DMS153 treated with DMSO at 0.1 percent for 48 hours (cell line): ENCODE results near the gene WDR35.

Source experiments
- DNase-seq: peaks from one replicate; lab custom pipeline; 2025; ENCODE audit not compliant: unreplicated experiment; lab: John Stamatoyannopoulos, UW

The WDR35 gene

DNA sequence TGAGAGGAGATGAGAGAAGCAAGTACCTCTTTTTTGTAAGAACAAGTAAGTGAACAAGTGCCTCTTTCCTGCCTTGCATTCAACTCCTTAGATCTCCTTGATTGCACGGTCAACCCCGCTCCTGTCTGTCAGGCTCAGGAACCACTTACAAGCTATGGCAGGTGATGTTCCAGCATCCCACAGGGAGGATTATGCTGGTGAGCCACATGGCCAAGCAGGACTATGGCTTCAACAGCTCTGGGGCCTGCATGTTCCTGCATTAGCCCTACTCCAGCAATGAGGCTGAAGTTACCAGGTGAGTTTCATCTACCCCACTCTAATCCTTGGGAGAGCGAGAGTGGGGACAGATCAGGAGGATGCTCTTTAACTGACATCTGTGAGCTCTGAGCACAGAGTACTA lies 117.6 kb downstream of the WDR35 start:
- DNase-seq, result no peak

DNA sequence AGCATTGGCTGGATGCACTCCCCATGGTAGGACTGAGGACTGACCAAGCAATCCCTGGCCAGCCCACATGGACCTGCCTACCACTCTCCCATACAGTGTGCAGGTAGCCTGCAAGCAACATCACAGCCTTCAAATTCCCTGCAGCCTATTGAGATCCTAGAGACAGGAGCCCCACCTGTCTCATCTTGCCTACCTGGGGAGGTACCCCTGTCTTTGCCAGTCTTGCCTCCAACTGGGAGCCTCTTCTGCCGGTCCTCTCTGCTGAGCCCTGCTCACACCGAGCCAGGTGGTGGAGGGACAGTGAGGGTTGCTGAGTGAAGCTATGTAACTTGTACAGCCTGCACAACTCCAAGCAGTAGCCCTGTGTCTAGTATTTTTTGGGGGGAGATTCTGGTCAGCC lies 118.1 kb downstream of the WDR35 start:
- DNase-seq, result no peak

DNA sequence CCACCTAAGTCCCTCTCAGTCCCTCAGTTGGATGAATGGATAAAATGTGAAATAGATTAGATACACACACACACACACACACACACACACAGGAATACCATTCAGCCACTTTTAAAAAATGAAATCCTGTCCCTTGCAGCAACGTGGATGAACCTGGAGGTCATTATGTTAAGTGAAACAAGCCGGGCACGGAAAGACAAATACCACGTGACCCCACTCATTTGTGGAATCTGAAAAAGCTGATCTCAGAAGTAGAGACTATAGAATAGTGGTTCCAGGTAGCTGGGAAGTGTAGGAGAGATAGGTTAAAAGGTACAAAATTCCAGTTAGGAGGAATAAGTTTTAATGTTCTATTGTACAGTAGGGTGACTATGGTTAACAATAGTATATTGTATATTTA lies 119.1 kb downstream of the WDR35 start:
- DNase-seq, result no peak

DNA sequence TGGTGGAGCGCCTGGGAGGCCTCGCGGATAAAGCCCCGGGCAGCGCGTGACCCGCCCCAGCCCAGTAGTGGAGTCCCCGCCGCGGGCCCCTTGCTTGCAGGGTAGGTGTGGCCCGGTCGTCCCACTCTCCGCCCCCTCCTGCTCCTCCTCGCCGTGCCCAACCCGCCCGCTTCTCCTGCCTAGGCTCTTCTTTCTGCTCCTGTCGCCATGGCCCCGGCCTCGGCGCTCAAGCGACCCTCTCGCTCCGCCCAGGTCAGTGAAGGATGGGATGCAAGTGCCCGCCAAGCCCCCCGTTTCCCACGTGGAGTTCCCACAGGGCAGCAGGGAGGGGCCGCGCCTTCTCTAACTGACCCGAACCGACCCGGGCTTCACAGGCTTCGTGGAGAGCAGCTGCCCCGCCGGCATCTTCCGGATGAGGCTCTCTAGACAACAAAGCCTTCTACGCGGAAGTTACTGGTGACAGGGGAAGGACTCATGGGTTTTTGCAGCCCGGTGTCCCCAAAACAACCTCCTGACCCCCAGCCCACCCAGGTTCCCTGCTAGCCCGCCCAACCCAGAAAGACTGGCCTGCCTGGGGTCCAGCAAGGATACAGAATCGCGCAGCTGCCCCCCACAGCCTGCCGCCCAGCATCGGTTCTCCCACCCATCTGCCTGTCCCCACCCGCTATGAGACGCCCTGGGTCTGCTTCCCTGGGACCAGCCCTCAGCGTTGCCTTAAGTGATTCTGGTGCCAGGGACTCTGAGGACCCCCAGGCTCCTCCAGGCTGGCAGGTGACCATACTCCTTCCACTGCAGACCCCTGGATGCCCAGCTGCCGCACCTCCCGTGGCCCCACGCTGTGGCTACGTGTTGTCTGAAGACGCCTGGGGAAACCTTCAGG lies 121.0 kb downstream of the WDR35 start:
- peak; percentile 57 for DNase-seq

DNA sequence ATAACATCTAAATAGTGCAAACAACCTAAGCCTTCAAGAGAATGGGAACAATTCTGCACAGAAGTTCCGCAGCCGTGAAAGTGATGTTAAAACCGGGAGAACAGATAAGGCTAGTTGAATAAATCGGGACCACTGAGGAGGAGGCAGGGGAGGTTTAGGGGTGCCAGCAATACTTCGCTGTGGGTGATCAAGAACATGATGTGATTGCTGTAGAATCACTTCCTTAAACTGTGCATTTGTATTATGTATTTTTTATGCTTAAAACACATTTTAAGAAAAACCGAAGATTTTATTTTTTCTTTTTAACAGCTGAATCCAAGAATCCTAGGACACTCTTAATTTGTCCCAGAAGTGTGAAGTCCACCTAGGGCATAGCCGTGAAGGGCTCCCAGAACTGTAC lies 121.7 kb downstream of the WDR35 start:
- DNase-seq, result no peak

DNA sequence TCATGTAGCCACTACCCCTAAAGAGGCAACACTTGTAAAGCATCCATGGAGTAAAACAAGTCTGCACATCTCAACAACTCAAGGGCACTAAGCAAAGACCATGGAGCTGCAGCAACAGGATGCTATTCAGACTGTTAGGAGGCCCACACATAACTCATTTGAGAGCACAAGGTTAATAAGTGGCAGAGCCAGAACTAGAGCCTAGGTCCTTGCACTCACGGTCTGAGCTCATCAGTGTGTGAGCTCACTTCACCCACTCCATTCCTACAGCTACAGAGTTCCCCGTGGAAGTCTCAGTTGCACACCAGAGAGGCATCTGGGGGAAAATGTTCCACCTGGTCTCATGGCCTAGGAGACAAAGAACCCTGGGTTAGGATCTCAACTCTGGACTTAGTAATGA lies 123.1 kb downstream of the WDR35 start:
- DNase-seq, result no peak

DNA sequence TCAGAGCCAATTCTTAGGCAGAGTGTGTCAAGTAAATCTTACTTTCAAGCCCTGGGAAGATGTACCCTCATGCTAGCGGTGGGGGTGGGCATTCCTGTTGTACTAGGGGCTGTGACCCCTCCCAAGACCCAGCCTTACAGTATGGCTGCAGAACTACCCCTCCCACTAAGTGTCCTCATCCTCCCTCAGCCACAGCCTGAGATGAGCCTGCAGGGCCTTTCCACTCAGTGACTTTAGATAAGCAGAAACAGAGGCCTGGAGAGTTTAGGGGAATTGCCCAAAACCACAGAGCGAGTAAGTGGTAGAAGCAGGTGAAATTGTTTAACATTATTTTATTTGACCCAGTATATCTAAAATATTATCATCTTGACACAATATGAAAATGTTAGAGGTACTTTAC lies 124.8 kb downstream of the WDR35 start:
- no peak for DNase-seq

DNA sequence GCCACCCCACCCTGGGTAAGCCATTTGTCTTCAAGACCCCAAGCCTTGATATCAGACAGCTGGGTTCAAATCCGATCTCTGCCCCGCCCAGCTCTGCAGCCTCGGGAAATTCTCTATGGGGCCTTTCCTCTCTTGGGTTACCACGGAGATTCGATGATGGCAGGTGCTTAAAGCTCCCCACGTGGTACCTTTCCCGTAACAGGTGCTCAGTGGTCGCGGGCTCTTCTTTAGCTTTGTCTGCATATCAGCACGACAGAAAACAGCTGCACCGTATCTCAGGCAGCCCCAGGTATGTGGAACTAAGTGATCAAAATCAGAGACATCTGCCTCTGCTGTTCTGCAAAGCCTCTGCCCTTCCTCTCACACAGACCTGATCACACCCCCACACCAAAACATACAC lies 125.5 kb downstream of the WDR35 start:
- DNase-seq, result no peak

DNA sequence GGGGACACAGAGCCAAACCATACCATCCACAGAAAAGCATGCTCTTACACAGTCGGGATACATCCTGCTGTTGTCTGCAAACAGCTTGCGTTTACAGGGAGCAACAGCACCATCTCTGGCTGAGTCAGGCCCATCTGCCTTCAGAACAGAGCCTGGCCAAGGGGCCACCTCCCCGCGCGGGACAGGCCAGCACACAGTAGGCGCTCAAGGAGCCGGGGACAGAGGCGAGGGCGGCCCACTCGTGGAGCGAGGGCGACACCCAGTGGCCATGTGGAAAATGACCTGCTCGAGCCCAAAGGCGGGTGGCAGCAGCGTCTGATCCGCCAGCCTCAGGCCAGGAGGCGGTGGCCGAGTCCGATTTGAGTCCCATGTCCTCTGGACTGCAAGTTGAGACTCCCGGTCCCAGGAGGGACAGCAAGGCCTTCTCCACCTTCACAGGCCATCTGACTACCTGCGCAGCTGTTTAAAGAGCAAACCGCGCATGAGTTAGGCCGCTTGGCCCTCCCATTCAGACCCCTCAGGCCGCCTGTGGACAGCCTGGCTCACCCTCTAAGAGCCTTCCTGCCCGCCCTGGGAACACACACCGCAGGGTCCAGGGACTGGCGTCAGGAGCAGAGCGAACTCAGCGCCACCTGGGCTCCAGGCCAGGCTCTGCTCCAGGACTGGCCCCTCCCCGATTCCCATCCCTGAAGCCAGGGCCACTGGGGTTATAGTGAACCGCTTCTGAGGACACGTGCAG lies 126.4 kb downstream of the WDR35 start:
- DNase-seq, result no peak

DNA sequence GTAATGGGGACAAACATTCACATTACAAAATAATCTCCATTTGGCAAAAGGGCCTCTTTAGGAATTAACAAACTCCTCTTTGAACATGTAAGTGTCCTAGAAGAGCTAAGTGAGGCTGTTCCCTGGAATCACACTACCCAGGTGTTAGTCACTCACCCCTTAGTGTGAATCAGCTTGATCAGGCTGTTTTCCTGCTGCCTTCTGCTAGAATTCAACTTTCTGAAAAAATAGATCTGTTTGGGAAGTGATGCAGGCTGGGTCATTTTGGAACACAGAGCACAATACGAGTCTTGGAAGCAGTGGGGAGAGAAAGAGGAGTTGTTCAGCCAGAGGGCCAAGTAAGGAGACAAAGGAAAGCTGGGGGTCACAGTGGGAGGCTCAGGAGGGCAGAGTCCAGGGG lies 128.1 kb downstream of the WDR35 start:
- DNase-seq, result no peak
